ENCODE data around the gene MTERF4. TPM values are rescaled to one million over a fixed set of nuclear protein-coding genes. Genes with fewer than 3 reads are reported as not detected.

The MTERF4 gene
- total and polyA plus RNA-seq, 10 of the 15 experiments (the other 5 are each of a cell fraction or from before 2014, with no cell fraction given): 36.7 to 69.1 (median 45.5) TPM

DNA sequence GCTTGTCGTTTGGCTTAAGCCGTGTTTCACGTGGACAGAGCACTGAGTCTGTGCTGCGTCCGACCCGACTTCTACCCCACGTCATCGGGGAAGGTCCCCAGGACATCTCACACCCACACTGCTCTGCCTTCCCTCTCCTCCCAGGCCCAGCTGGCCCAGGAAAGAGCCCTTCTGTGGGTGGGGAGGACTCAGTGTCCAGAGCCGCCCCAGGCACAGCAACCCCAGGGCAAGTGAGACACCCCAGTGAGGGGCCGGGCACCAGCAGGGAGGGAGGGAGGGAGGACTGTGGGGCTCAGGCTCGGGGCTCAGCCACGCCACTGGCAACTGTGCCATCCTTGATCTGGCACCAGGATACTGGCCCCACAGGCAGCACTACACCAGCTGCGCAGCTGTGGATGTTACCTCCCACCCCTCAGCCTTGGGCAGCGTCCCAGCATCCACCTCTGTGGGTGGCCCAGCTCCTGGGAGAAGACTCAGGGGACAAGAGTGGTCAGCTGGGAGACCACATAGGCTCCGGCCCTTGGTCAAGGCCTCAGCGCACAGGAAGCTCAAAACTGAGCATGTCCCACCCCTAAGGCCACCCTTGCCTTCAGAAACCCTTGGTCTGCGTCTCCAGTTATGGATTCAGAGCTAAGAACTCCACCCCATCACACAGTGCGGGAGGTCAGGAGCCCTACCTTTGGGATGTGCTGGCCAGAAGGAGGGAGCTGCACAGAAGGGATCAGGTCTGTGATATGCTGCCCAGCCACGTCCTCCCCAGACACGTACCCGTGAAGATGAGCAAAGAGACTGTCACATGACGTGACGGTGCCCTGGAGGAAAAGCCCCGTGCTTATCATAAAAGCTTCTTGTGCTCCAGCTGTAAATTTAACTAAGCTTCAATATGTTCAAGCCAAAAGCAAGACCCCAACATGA, 35.4 kb upstream of the MTERF4 start:
- Histone ChIP-seq H4K20me1 (ENCODE audit: control insufficient read depth, insufficient read depth) (no peaks in the 10 kb centered on the region), H3K4me2 (ENCODE audit: control insufficient read depth, insufficient read depth) (no peak overlapping the region), H3K27me3 (replicated peaks in 1 of 2; ENCODE audit: control insufficient read depth in 2 of 2, insufficient read depth in 2 of 2, low read length in 1 of 2) (no peaks in the 10 kb centered on the region; a peak in 1 of 4 replicates), H3K4me3 (no peak overlapping the region), H3K9ac (ENCODE audit: control insufficient read depth, insufficient read depth, low read length) (no peak overlapping the region), H3K79me2 (ENCODE audit: control insufficient read depth, insufficient read depth, low read length) (no peaks in the 10 kb centered on the region; the same call in 1 of the 2 replicates), H3K4me1 (ENCODE audit: control insufficient read depth, insufficient read depth, low read length) (no peaks in the 10 kb centered on the region), H3K36me3 (ENCODE audit: control insufficient read depth in 2 of 2, insufficient read depth in 2 of 2, low read length in 1 of 2) (peaks cover 6 to 26% of the 10 kb centered on the region in 2 experiments), H2AFZ (ENCODE audit: control insufficient read depth, low read depth, low read length) (no peak overlapping the region), H3K27ac (ENCODE audit: control insufficient read depth, insufficient read depth) (no peak overlapping the region), H3K9me3 (replicated peaks; ENCODE audit: control insufficient read depth, insufficient read depth, low read length) (no peaks in the 10 kb centered on the region)
- ATAC-seq (no peak), DNase-seq (ENCODE audit: low read depth, low spot score) (no peak), FAIRE-seq (no peak)
- 86% methylated on average over 23 of the region's 24 CpGs for whole genome bisulfite sequencing (ENCODE audit: insufficient coverage, insufficient replicate concordance, low lambda C conversion rate, missing lambda C conversion rate)
- CTCF ChIA-PET: interaction anchor here (1.2 kb wide), 1 partner anchor 60 kb away, joined by 3 read pairs; no protein-coding TSS in a partner anchor
- RAD21 ChIA-PET (ENCODE audit: unreplicated experiment): interaction anchor here (1.3 kb wide), 1 partner anchor 8 kb away, joined by 3 read pairs; no protein-coding TSS in a partner anchor
- SMC1A ChIA-PET (ENCODE audit: uncharacterized antibody, unreplicated experiment): interaction anchor here (1.2 to 1.4 kb wide), 2 partner anchors 19 to 59 kb away, joined by 3 to 4 read pairs; no protein-coding TSS in a partner anchor
- in situ Hi-C loops (cut with MboI): no loop called here
- intact Hi-C loops (cut with micrococcal nuclease; ENCODE audit: unreplicated experiment): no loop called here
- no TSS peak for BruUV-seq (replicated peaks)
- POLR2A ChIA-PET: interaction anchor here (1.0 to 1.2 kb wide), 2 partner anchors 8 to 77 kb away, joined by 3 read pairs; no protein-coding TSS in a partner anchor
- TF ChIP-seq RB1 (IDR thresholded peaks at IDR 0.05; ENCODE audit: borderline replicate concordance) (no peak), WRNIP1 (IDR thresholded peaks at IDR 0.05; ENCODE audit: borderline replicate concordance, low read depth, low read length) (no peak), SMC3 (IDR thresholded peaks at IDR 0.05; ENCODE audit: borderline replicate concordance, low read length) (no peak), CBFB (IDR thresholded peaks at IDR 0.05; ENCODE audit: low read depth) (no peak), IKZF1 (conservative IDR thresholded peaks at IDR 0.05) (no peak), RCOR1 (conservative IDR thresholded peaks at IDR 0.05; ENCODE audit: low read depth, low read length) (no peak), STAT3 (IDR thresholded peaks at IDR 0.05; ENCODE audit: low read depth, low read length) (no peak), JUND (IDR thresholded peaks at IDR 0.05; ENCODE audit: low read depth, low read length) (no peak), SIX5 (IDR thresholded peaks at IDR 0.05; ENCODE audit: low read depth, low read length, severe bottlenecking) (no peak), FOS (IDR thresholded peaks at IDR 0.05; ENCODE audit: borderline replicate concordance, extremely low read depth, insufficient read length) (no peak), SUZ12 (IDR thresholded peaks at IDR 0.05; ENCODE audit: unreplicated experiment) (no peak)
- TF ChIP-seq, protein P1, sequence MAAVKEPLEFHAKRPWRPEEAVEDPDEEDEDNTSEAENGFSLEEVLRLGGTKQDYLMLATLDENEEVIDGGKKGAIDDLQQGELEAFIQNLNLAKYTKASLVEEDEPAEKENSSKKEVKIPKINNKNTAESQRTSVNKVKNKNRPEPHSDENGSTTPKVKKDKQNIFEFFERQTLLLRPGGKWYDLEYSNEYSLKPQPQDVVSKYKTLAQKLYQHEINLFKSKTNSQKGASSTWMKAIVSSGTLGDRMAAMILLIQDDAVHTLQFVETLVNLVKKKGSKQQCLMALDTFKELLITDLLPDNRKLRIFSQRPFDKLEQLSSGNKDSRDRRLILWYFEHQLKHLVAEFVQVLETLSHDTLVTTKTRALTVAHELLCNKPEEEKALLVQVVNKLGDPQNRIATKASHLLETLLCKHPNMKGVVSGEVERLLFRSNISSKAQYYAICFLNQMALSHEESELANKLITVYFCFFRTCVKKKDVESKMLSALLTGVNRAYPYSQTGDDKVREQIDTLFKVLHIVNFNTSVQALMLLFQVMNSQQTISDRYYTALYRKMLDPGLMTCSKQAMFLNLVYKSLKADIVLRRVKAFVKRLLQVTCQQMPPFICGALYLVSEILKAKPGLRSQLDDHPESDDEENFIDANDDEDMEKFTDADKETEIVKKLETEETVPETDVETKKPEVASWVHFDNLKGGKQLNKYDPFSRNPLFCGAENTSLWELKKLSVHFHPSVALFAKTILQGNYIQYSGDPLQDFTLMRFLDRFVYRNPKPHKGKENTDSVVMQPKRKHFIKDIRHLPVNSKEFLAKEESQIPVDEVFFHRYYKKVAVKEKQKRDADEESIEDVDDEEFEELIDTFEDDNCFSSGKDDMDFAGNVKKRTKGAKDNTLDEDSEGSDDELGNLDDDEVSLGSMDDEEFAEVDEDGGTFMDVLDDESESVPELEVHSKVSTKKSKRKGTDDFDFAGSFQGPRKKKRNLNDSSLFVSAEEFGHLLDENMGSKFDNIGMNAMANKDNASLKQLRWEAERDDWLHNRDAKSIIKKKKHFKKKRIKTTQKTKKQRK (IDR thresholded peaks at IDR 0.05; ENCODE audit: low read depth, low read length): no peak
- TF ChIP-seq, protein P2, sequence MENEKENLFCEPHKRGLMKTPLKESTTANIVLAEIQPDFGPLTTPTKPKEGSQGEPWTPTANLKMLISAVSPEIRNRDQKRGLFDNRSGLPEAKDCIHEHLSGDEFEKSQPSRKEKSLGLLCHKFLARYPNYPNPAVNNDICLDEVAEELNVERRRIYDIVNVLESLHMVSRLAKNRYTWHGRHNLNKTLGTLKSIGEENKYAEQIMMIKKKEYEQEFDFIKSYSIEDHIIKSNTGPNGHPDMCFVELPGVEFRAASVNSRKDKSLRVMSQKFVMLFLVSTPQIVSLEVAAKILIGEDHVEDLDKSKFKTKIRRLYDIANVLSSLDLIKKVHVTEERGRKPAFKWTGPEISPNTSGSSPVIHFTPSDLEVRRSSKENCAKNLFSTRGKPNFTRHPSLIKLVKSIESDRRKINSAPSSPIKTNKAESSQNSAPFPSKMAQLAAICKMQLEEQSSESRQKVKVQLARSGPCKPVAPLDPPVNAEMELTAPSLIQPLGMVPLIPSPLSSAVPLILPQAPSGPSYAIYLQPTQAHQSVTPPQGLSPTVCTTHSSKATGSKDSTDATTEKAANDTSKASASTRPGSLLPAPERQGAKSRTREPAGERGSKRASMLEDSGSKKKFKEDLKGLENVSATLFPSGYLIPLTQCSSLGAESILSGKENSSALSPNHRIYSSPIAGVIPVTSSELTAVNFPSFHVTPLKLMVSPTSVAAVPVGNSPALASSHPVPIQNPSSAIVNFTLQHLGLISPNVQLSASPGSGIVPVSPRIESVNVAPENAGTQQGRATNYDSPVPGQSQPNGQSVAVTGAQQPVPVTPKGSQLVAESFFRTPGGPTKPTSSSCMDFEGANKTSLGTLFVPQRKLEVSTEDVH (IDR thresholded peaks at IDR 0.05; ENCODE audit: low read depth, partially characterized antibody): no peak
- TF ChIP-seq, protein P3, sequence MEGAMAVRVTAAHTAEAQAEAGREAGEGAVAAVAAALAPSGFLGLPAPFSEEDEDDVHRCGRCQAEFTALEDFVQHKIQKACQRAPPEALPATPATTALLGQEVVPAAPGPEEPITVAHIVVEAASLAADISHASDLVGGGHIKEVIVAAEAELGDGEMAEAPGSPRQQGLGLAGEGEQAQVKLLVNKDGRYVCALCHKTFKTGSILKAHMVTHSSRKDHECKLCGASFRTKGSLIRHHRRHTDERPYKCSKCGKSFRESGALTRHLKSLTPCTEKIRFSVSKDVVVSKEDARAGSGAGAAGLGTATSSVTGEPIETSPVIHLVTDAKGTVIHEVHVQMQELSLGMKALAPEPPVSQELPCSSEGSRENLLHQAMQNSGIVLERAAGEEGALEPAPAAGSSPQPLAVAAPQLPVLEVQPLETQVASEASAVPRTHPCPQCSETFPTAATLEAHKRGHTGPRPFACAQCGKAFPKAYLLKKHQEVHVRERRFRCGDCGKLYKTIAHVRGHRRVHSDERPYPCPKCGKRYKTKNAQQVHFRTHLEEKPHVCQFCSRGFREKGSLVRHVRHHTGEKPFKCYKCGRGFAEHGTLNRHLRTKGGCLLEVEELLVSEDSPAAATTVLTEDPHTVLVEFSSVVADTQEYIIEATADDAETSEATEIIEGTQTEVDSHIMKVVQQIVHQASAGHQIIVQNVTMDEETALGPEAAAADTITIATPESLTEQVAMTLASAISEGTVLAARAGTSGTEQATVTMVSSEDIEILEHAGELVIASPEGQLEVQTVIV (IDR thresholded peaks at IDR 0.05; ENCODE audit: borderline replicate concordance, partially characterized antibody): no peak
